ENCODE results near the gene GTF3C2. TPM values are rescaled to one million over a fixed set of nuclear protein-coding genes. Genes with fewer than 3 reads are reported as not detected.

GTF3C2 gene
- total and polyA plus RNA-seq, 10 of the 15 experiments (the other 5 are each of a cell fraction or from before 2014, with no cell fraction given) = 45.9 to 105 (median 80.3) TPM

GRCh38 chr2:27380626-27381545 is 24.3 kb upstream of the GTF3C2 start, which contains the start of gene ZNF513 (continued):
- TF ChIP-seq IRF5 (IDR thresholded peaks at IDR 0.05; ENCODE audit: borderline replicate concordance) (no peak), ELK1 (IDR thresholded peaks at IDR 0.05; ENCODE audit: low read depth, low read length) (peak; percentile 61; the same call in 1 of the 2 replicates), SMC3 (IDR thresholded peaks at IDR 0.05; ENCODE audit: borderline replicate concordance, low read length) (no peak), NRF1 (conservative IDR thresholded peaks at IDR 0.05; ENCODE audit: low read depth, low read length) (0 out of 2 replicates have a peak, but pooled peaks have one; percentile 13), EP300 (IDR thresholded peaks at IDR 0.05; ENCODE audit: borderline replicate concordance in 1 of 2, control insufficient read depth in 1 of 2, low read depth in 2 of 2, low read length in 2 of 2) (no peak), NFYB (IDR thresholded peaks at IDR 0.05; ENCODE audit: insufficient read depth, low read depth, low read length) (peak; percentile 93), CBFB (IDR thresholded peaks at IDR 0.05; ENCODE audit: low read depth) (no peak), SREBF1 (IDR thresholded peaks at IDR 0.05; ENCODE audit: low read length) (peak; percentile 86), MEF2A (IDR thresholded peaks at IDR 0.05; ENCODE audit: insufficient read depth, low read depth, low read length) (0 out of 2 replicates have a peak, but pooled peaks have one; percentile 14), SREBF2 (IDR thresholded peaks at IDR 0.05; ENCODE audit: low read length) (peak; percentile 63; the same call in 1 of the 2 replicates), IRF3 (IDR thresholded peaks at IDR 0.05) (no peak), SMAD1 (IDR thresholded peaks at IDR 0.05; ENCODE audit: low read depth, partially characterized antibody) (no peak), RAD21 (IDR thresholded peaks at IDR 0.05; ENCODE audit: insufficient read depth, low read depth, low read length) (no peak), SMAD5 (IDR thresholded peaks at IDR 0.05; ENCODE audit: low read depth) (no peak), MYC (IDR thresholded peaks at IDR 0.05; ENCODE audit: insufficient read depth, insufficient read length, insufficient replicate concordance, low read length, severe bottlenecking) (no peak), ATF2 (IDR thresholded peaks at IDR 0.05; ENCODE audit: low read length) (no peak), ETV6 (conservative IDR thresholded peaks at IDR 0.05 in 1 of 2, IDR thresholded peaks at IDR 0.05 in 1 of 2; ENCODE audit: borderline replicate concordance in 1 of 2, low read depth in 1 of 2) (no peak), NR2C1 (IDR thresholded peaks at IDR 0.05) (peak; percentile 96), NFIC (IDR thresholded peaks at IDR 0.05; ENCODE audit: low read depth, low read length) (no peak), BHLHE40 (IDR thresholded peaks at IDR 0.05; ENCODE audit: borderline replicate concordance in 1 of 2, low read depth in 2 of 2, low read length in 1 of 2) (peak; percentile 86 to 93), HCFC1 (IDR thresholded peaks at IDR 0.05; ENCODE audit: low read length) (peak; percentile 86), CHD1 (IDR thresholded peaks at IDR 0.05; ENCODE audit: low read depth, low read length) (peak; percentile 95; the same call in 1 of the 2 replicates), ZSCAN29 (IDR thresholded peaks at IDR 0.05) (0 out of 2 replicates have a peak, but pooled peaks have one; percentile 38), RUNX3 (IDR thresholded peaks at IDR 0.05; ENCODE audit: low read length) (peak; percentile 11; the same call in 1 of the 2 replicates), BCL11A (IDR thresholded peaks at IDR 0.05; ENCODE audit: low read depth, low read length) (no peak)

Measured in GM12878 (cell line).